ENCODE data around the gene UFSP2.

Gene UFSP2

GRCh38 chr4:185384930-185385331 is 40.8 kb downstream of the UFSP2 start:
- no peak for DNase-seq (ENCODE audit: low read depth, low spot score)
- TF ChIP-seq FOXP2 (optimal IDR thresholded peaks at IDR 0.05; ENCODE audit: control extremely low read depth, extremely low read length, insufficient read depth) (no peak), POLR2AphosphoS5 (IDR thresholded peaks at IDR 0.05; ENCODE audit: borderline replicate concordance, low read depth, low read length) (no peak), EZH2 (IDR thresholded peaks at IDR 0.05) (no peak)
- Histone ChIP-seq H3K9me3 (ENCODE audit: low read depth, low read length) (no peaks in the 10 kb centered on the region; the same call in 1 of the 2 replicates), H3K4me3 (no peak overlapping the region), H3K36me3 (ENCODE audit: insufficient read depth, low read length) (no peaks in the 10 kb centered on the region), H3K9ac (ENCODE audit: insufficient read length) (no peak overlapping the region), H3K27ac (no peak overlapping the region)

GRCh38 chr4:185384061-185384460 is 41.7 kb downstream of the UFSP2 start:
- TF ChIP-seq FOXP2 (optimal IDR thresholded peaks at IDR 0.05; ENCODE audit: control extremely low read depth, extremely low read length, insufficient read depth) (no peak), EZH2 (IDR thresholded peaks at IDR 0.05) (no peak), POLR2AphosphoS5 (IDR thresholded peaks at IDR 0.05; ENCODE audit: borderline replicate concordance, low read depth, low read length) (no peak)
- H3K9ac ChIP-seq (ENCODE audit: insufficient read length) = no peak overlapping the region
- no peaks in the 10 kb centered on the region for H3K36me3 ChIP-seq (ENCODE audit: insufficient read depth, low read length)
- no peaks in the 10 kb centered on the region; the same call in 1 of the 2 replicates for H3K9me3 ChIP-seq (ENCODE audit: low read depth, low read length)
- H3K4me3 ChIP-seq = no peak overlapping the region
- DNase-seq (ENCODE audit: low read depth, low spot score) = no peak
- no peak overlapping the region for H3K27ac ChIP-seq

- no peak for DNase-seq (ENCODE audit: low read depth, low spot score)
- Histone ChIP-seq H3K27ac (no peak overlapping the region), H3K9ac (ENCODE audit: insufficient read length) (no peak overlapping the region), H3K36me3 (ENCODE audit: insufficient read depth, low read length) (no peaks in the 10 kb centered on the region), H3K9me3 (ENCODE audit: low read depth, low read length) (no peaks in the 10 kb centered on the region; the same call in 1 of the 2 replicates), H3K4me3 (no peak overlapping the region)
- TF ChIP-seq POLR2AphosphoS5 (IDR thresholded peaks at IDR 0.05; ENCODE audit: borderline replicate concordance, low read depth, low read length) = no peak
- TF ChIP-seq EZH2 (IDR thresholded peaks at IDR 0.05) = no peak
- TF ChIP-seq FOXP2 (optimal IDR thresholded peaks at IDR 0.05; ENCODE audit: control extremely low read depth, extremely low read length, insufficient read depth) = no peak
Observed at GRCh38 chr4:185383451-185383850, 42.3 kb downstream of the UFSP2 start.

GRCh38 chr4:185382754-185383153 is 43.0 kb downstream of the UFSP2 start:
- no peak overlapping the region for H3K9ac ChIP-seq (ENCODE audit: insufficient read length)
- no peaks in the 10 kb centered on the region; the same call in 1 of the 2 replicates for H3K9me3 ChIP-seq (ENCODE audit: low read depth, low read length)
- no peak overlapping the region for H3K27ac ChIP-seq
- no peaks in the 10 kb centered on the region for H3K36me3 ChIP-seq (ENCODE audit: insufficient read depth, low read length)
- H3K4me3 ChIP-seq = no peak overlapping the region
- no peak for DNase-seq (ENCODE audit: low read depth, low spot score)
- no peak for TF ChIP-seq FOXP2 (optimal IDR thresholded peaks at IDR 0.05; ENCODE audit: control extremely low read depth, extremely low read length, insufficient read depth)
- no peak for TF ChIP-seq POLR2AphosphoS5 (IDR thresholded peaks at IDR 0.05; ENCODE audit: borderline replicate concordance, low read depth, low read length)
- TF ChIP-seq EZH2 (IDR thresholded peaks at IDR 0.05) = no peak

- no peak overlapping the region for H3K4me3 ChIP-seq
- peak overlapping the region; percentile 60; the same call in 1 of the 2 replicates for H3K27ac ChIP-seq
- H3K9me3 ChIP-seq (ENCODE audit: low read depth, low read length) = no peaks in the 10 kb centered on the region; the same call in 1 of the 2 replicates
- H3K9ac ChIP-seq (ENCODE audit: insufficient read length) = no peak overlapping the region
- no peaks in the 10 kb centered on the region for H3K36me3 ChIP-seq (ENCODE audit: insufficient read depth, low read length)
- peak; percentile 37; the same call in 1 of the 2 replicates for TF ChIP-seq POLR2AphosphoS5 (IDR thresholded peaks at IDR 0.05; ENCODE audit: borderline replicate concordance, low read depth, low read length)
- no peak for TF ChIP-seq FOXP2 (optimal IDR thresholded peaks at IDR 0.05; ENCODE audit: control extremely low read depth, extremely low read length, insufficient read depth)
- TF ChIP-seq EZH2 (IDR thresholded peaks at IDR 0.05) = no peak
- peak; percentile 40 for DNase-seq (ENCODE audit: low read depth, low spot score)
Observed at GRCh38 chr4:185381288-185382196, 44.2 kb downstream of the UFSP2 start.

GRCh38 chr4:185380320-185380719 is 45.4 kb downstream of the UFSP2 start:
- Histone ChIP-seq H3K4me3 (no peak overlapping the region), H3K27ac (no peak overlapping the region), H3K9me3 (ENCODE audit: low read depth, low read length) (no peaks in the 10 kb centered on the region; the same call in 1 of the 2 replicates), H3K9ac (ENCODE audit: insufficient read length) (no peak overlapping the region), H3K36me3 (ENCODE audit: insufficient read depth, low read length) (no peaks in the 10 kb centered on the region)
- DNase-seq (ENCODE audit: low read depth, low spot score) = no peak
- no peak for TF ChIP-seq POLR2AphosphoS5 (IDR thresholded peaks at IDR 0.05; ENCODE audit: borderline replicate concordance, low read depth, low read length)
- TF ChIP-seq FOXP2 (optimal IDR thresholded peaks at IDR 0.05; ENCODE audit: control extremely low read depth, extremely low read length, insufficient read depth) = no peak
- TF ChIP-seq EZH2 (IDR thresholded peaks at IDR 0.05) = no peak

- H3K36me3 ChIP-seq (ENCODE audit: insufficient read depth, low read length) = no peaks in the 10 kb centered on the region
- H3K9me3 ChIP-seq (ENCODE audit: low read depth, low read length) = no peaks in the 10 kb centered on the region; the same call in 1 of the 2 replicates
- TF ChIP-seq EZH2 (IDR thresholded peaks at IDR 0.05) = no peak
- TF ChIP-seq POLR2AphosphoS5 (IDR thresholded peaks at IDR 0.05; ENCODE audit: borderline replicate concordance, low read depth, low read length) = no peak
- TF ChIP-seq FOXP2 (optimal IDR thresholded peaks at IDR 0.05; ENCODE audit: control extremely low read depth, extremely low read length, insufficient read depth) = no peak
- no peak for DNase-seq (ENCODE audit: low read depth, low spot score)
- no peak overlapping the region for H3K9ac ChIP-seq (ENCODE audit: insufficient read length)
- no peak overlapping the region for H3K27ac ChIP-seq
- H3K4me3 ChIP-seq = no peak overlapping the region
Observed at GRCh38 chr4:185379326-185380295, 46.2 kb downstream of the UFSP2 start.
